ENCODE data around the gene LIMA1. TPM values are rescaled to one million over a fixed set of nuclear protein-coding genes. Genes with fewer than 3 reads are reported as not detected.

LIMA1 gene
- total RNA-seq, 4 donors from 2014 or later = 47.2 to 62.1 (median 54.5) TPM

DNA sequence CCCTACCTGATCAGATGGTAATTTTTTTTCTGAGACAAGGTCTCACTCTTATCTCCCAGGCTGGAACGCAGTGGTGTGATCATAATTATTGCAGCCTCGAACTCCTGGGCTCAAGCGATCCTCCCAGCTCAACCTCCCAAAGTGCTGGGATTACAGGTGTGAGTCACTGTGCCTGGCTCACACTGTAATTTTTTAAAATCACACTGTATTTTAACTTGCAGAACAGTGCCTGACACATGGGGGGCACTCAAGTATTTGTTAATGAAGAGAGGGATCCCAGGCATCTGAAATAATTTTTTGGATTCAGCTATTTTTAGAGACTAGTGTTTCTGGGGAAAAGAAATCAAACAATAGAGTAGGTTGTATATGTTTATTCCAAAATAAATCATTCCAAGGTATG lies 21.7 kb downstream of the LIMA1 start:
- no peak for DNase-seq (ENCODE audit: low spot score in 2 of 2)
- TF ChIP-seq, protein P1, sequence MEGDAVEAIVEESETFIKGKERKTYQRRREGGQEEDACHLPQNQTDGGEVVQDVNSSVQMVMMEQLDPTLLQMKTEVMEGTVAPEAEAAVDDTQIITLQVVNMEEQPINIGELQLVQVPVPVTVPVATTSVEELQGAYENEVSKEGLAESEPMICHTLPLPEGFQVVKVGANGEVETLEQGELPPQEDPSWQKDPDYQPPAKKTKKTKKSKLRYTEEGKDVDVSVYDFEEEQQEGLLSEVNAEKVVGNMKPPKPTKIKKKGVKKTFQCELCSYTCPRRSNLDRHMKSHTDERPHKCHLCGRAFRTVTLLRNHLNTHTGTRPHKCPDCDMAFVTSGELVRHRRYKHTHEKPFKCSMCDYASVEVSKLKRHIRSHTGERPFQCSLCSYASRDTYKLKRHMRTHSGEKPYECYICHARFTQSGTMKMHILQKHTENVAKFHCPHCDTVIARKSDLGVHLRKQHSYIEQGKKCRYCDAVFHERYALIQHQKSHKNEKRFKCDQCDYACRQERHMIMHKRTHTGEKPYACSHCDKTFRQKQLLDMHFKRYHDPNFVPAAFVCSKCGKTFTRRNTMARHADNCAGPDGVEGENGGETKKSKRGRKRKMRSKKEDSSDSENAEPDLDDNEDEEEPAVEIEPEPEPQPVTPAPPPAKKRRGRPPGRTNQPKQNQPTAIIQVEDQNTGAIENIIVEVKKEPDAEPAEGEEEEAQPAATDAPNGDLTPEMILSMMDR (IDR thresholded peaks at IDR 0.05) = no peak
- no peak for TF ChIP-seq POLR2A (IDR thresholded peaks at IDR 0.05)
- no peak overlapping the region for H3K4me3 ChIP-seq (ENCODE audit: low read depth, poor library complexity, severe bottlenecking)
- intact Hi-C loops (cut with DNase I; ENCODE audit: low total_unique reads) = no loop called here
- WGBS, 2 donors = 75 to 87% methylated on average over 3 of the region's 3 CpGs

DNA sequence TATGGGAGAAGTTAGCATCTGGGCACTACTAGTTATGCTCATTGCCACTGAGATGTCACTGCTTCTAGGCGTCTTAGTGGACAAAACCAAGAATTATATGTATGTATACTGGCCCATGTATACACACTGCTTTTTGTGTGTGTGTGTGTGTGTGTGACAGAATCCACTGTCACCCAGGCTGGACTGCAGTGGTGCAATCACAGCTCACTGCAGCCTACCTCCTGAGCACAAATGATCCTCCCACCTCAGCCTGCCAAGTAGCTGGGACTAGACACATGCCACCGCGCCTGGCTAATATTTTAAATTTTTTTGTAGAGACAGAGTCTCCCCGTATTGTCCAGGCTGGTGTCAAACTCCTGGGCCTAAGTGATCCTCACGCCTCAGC lies 25.2 kb downstream of the LIMA1 start:
- TF ChIP-seq, protein P1 (IDR thresholded peaks at IDR 0.05) = no peak
- no peak for TF ChIP-seq POLR2A (IDR thresholded peaks at IDR 0.05)
- 33 to 34% methylated on average over 5 of the region's 5 CpGs for WGBS, 2 donors
- peak; percentile 70 to 91 for DNase-seq (ENCODE audit: low spot score in 2 of 2)
- no peak overlapping the region for H3K4me3 ChIP-seq (ENCODE audit: low read depth, poor library complexity, severe bottlenecking)
- intact Hi-C loops (cut with DNase I; ENCODE audit: low total_unique reads) = no loop called here

DNA sequence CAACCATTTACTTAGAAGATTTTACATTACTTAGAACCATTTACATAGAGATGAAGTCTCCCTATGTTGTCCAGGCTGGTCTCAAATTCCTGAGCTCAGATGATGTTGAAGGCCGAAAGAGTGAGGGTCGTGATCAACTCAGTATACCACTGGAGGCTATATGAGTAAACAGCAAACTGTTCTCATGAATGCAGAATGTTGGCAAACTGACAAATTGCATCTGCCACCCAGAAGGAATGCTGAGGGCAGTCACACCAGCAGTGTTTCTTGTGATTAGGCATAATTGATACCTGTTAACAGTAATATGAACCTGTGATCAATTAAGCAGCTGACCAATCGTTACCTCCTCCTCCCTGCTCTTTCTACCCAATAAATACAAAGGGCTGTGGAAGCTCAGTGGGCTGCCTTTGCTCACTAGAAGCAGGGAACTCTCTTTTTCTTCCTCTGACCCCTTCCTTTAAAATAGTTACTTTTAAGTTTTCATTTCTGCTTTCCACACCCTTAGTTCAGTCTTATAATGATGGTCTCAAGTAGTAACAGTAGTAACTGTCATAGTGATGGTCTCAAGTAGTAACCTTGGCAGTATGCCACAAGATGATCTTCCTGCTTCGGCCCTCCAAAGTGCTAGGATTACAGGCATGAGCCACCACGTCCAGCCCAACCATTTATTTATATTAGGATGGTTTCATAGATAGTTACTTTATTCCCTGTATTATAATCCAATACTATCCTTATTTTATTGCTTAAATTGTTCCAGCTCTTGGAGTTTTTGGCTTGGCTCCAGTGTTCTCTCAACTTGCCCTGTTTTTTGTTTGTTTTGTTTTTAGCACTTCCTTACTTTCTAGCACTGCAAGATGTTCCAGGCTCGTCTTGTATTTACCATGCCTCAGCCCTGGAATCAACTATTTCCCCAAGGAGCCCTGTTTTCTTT lies 25.8 kb downstream of the LIMA1 start:
- peak in 1 of 2 donors; percentile 69 for DNase-seq (ENCODE audit: low spot score in 2 of 2)
- WGBS, 2 donors = 25 to 29% methylated on average over 6 of the region's 6 CpGs
- intact Hi-C loops (cut with DNase I; ENCODE audit: low total_unique reads) = no loop called here

DNA sequence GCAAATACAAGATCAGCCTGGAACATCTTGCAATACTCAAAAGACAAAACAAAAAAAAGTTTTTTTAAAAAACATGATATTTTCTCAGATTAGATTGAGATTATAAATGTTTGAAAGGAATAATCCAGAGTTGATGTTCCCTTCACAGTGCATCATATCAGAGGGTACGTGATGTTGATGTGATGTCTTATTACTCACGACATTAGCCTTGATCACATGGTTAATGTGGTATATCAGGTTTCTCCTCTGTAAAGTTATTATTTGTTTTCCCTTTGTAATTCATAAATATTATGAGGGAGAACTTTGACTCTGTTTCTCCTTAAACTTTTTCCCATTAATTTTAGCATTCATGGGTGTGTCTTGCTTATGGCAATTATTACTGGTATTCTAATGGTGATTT lies 26.6 kb downstream of the LIMA1 start:
- 70 to 81% methylated on average over 2 of the region's 2 CpGs for WGBS, 2 donors
- no peak for TF ChIP-seq POLR2A (IDR thresholded peaks at IDR 0.05)
- TF ChIP-seq, protein P1 (IDR thresholded peaks at IDR 0.05) = no peak
- no peak overlapping the region for H3K4me3 ChIP-seq (ENCODE audit: low read depth, poor library complexity, severe bottlenecking)
- DNase-seq (ENCODE audit: low spot score in 2 of 2) = no peak
- intact Hi-C loops (cut with DNase I; ENCODE audit: low total_unique reads) = no loop called here

More for the DNA sequence above, 25.8 kb downstream of the LIMA1 start:
- TF ChIP-seq, protein P1 (IDR thresholded peaks at IDR 0.05) = no peak
- no peak for TF ChIP-seq POLR2A (IDR thresholded peaks at IDR 0.05)
- H3K4me3 ChIP-seq (ENCODE audit: low read depth, poor library complexity, severe bottlenecking) = no peak overlapping the region

DNA sequence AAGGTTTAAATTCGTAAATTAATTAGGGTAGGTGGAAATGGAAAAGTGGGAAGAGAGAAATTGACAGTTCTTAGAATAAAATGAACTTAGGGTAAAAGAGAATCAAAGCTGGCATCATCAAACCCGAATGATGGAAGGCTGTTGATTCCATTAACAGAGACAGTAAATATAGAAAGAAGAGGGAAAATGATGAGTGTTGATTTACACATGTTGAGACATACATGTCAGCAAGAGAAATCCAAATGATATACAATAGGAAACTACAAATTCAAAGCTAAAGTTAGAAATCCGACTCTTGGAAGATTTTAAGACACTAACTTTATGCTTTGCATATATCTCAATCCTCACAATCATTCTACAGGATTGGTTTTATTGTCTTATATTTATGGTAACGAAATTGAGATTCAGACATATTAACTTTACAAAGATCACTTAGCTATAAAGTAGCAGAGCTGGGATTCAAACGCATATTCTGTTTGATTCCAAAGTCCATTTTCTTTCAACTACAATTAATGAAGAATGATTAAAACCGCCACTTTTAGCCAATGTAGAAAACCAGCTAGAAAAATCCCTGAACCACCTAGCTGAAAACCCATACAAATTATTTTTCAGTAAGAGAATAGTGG lies 30.2 kb downstream of the LIMA1 start:
- intact Hi-C loops (cut with DNase I; ENCODE audit: low total_unique reads) = no loop called here
- no peak for TF ChIP-seq POLR2A (IDR thresholded peaks at IDR 0.05)
- TF ChIP-seq, protein P1 (IDR thresholded peaks at IDR 0.05) = no peak
- H3K4me3 ChIP-seq (ENCODE audit: low read depth, poor library complexity, severe bottlenecking) = no peak overlapping the region
- WGBS, 2 donors = 70 to 77% methylated on average over 6 of the region's 6 CpGs
- DNase-seq (ENCODE audit: low spot score in 2 of 2) = no peak

Measured in lower leg skin (tissue), 4 donors.